Inflammatory macrophage treated with lipopolysaccharide for 1 hour (primary cell): Measurements from ENCODE around the gene LBH.

Experiments
- DNase-seq, 2 donors: peaks; one replicate each; pipeline ENCODE4 v3.0.0-alpha.2; 2020 to 2022

The LBH gene

GRCh38 chr2:30231212-30231995 lies at the start of gene LBH:
Gene LBH (plus strand): TSS chr2:30231534. CDS start chr2:30231739, 205 bp downstream.
- peak; percentile 68 to 92 for DNase-seq

GRCh38 chr2:30184035-30184434 lies 47.3 kb upstream of the LBH start:
- DNase-seq: no peak

- DNase-seq: peak; percentile 93 to 95
These were observed 46.2 kb upstream of the LBH start for GRCh38 chr2:30185178-30185577.

- no peak for DNase-seq
These were observed 43.0 kb upstream of the LBH start for GRCh38 chr2:30188292-30188691.

GRCh38 chr2:30190637-30191036 lies 40.7 kb upstream of the LBH start:
- no peak for DNase-seq

- DNase-seq: no peak
These were observed 40.2 kb upstream of the LBH start for GRCh38 chr2:30191107-30191506.

GRCh38 chr2:30191819-30192271 lies 39.5 kb upstream of the LBH start:
- DNase-seq: no peak

GRCh38 chr2:30192314-30192713 lies 39.0 kb upstream of the LBH start:
- no peak for DNase-seq

- no peak for DNase-seq
These were observed 38.1 kb upstream of the LBH start for GRCh38 chr2:30193104-30193681.

- DNase-seq: no peak
These were observed 36.9 kb upstream of the LBH start for GRCh38 chr2:30194421-30194820.

GRCh38 chr2:30195016-30195415 lies 36.3 kb upstream of the LBH start:
- DNase-seq: no peak

GRCh38 chr2:30197570-30198192 lies 33.7 kb upstream of the LBH start:
- no peak for DNase-seq

- DNase-seq: peak; percentile 19 to 35
These were observed 29.3 kb upstream of the LBH start for GRCh38 chr2:30201990-30202389.

- DNase-seq: no peak
These were observed 28.2 kb upstream of the LBH start for GRCh38 chr2:30203156-30203555.

GRCh38 chr2:30204281-30204680 lies 27.1 kb upstream of the LBH start:
- DNase-seq: no peak

- no peak for DNase-seq
These were observed 25.9 kb upstream of the LBH start for GRCh38 chr2:30205456-30205855.

GRCh38 chr2:30206461-30207430 lies 24.6 kb upstream of the LBH start:
- DNase-seq: no peak

- DNase-seq: peak; percentile 28 to 49
These were observed 22.9 kb upstream of the LBH start for GRCh38 chr2:30208453-30208852.

- no peak for DNase-seq
These were observed 22.1 kb upstream of the LBH start for GRCh38 chr2:30209227-30209626.

GRCh38 chr2:30213326-30213725 lies 18.0 kb upstream of the LBH start:
- DNase-seq: no peak

- no peak for DNase-seq
These were observed 17.3 kb upstream of the LBH start for GRCh38 chr2:30213907-30214463.

- DNase-seq: no peak
These were observed 15.2 kb upstream of the LBH start for GRCh38 chr2:30216157-30216556.
